Neural crest cell (in vitro differentiated cells): ENCODE measurements around the gene MEP1B. TPM values are rescaled to one million over a fixed set of nuclear protein-coding genes. Genes with fewer than 3 reads are reported as not detected.
"Not testable (repeated sequence)": the region's sequence is repeated elsewhere in the genome, so short reads cannot be mapped to it uniquely, and the experiment has no call there.

ENCODE experiments used
- DNase-seq: peaks from one replicate; pipeline ENCODE4 v3.0.0; 2021; ENCODE audit warnings: low read depth, mixed read lengths, low spot score
- H3K27ac Mint-ChIP-seq: one replicate; pipeline ENCODE4 v1.8.0; 2021; ENCODE audit warnings: mild to moderate bottlenecking, mixed read lengths; ENCODE audit not compliant: unreplicated experiment
- H3K27me3 Mint-ChIP-seq: 2 replicates; pipeline ENCODE4 v1.8.0; 2021; ENCODE audit warnings: low read depth, mild to moderate bottlenecking, mixed read lengths
- H3K36me3 Mint-ChIP-seq: 2 replicates; pipeline ENCODE4 v1.8.0; 2021; ENCODE audit warnings: low read depth, mild to moderate bottlenecking, mixed read lengths
- H3K4me1 Mint-ChIP-seq: 2 replicates; pipeline ENCODE4 v1.8.0; 2021; ENCODE audit warnings: mixed read lengths
- H3K4me3 Mint-ChIP-seq: one replicate; pipeline ENCODE4 v1.8.0; 2021; ENCODE audit warnings: mild to moderate bottlenecking, mixed read lengths
- H3K9me3 Mint-ChIP-seq: 2 replicates; pipeline ENCODE4 v1.8.0; 2021; ENCODE audit warnings: mixed read lengths
- CTCF ChIP-seq: fragments of 200-600 bp; sonication (generic); conservative IDR thresholded peaks from 2 replicates; pipeline ENCODE4 v1.5.0; 2021; ENCODE audit warnings: antibody characterized with exemption, mild to moderate bottlenecking
- total RNA-seq: library from RNA; stranded (reverse); gene quantifications from 2 replicates; pipeline ENCODE4 v1.2.1, GENCODE V29; 2021

MEP1B gene
- total RNA-seq, 1 donor from 2014 or later, result not detected

DNA sequence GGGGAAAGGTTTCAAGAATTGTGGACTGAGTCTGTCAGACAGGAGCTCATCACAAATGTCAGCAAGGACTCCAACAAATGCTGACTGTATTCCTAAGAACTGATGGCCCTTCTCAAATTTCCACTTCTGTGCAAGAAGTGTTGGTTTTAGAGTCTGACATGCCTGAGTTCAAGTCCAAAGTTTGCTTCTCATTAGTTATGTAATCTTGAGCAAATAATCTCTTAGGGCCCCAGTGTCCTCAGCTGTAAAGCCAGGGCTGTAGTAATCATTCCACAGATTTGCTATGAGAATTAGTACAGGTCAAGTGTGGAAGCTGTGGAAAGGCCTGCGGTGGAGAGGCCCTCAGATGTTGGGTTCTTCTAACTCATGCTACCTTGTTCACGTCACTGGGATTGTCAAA, 23.9 kb downstream of the MEP1B start:
- no peak overlapping the region for H3K27ac Mint-ChIP-seq
- TF ChIP-seq CTCF, result no peak
- H3K9me3 Mint-ChIP-seq, result no peaks in the 10 kb centered on the region
- DNase-seq, result no peak
- H3K27me3 Mint-ChIP-seq, result no peaks in the 10 kb centered on the region
- H3K4me1 Mint-ChIP-seq, result no peaks in the 10 kb centered on the region
- no peaks in the 10 kb centered on the region for H3K36me3 Mint-ChIP-seq
- no peak overlapping the region for H3K4me3 Mint-ChIP-seq

GRCh38 chr18:32216390-32216789, 26.6 kb downstream of the MEP1B start:
- TF ChIP-seq CTCF, result no peak
- no peak overlapping the region for H3K4me3 Mint-ChIP-seq
- DNase-seq, result no peak
- H3K27ac Mint-ChIP-seq, result no peak overlapping the region
- H3K9me3 Mint-ChIP-seq, result no peaks in the 10 kb centered on the region
- no peaks in the 10 kb centered on the region for H3K27me3 Mint-ChIP-seq
- no peaks in the 10 kb centered on the region for H3K36me3 Mint-ChIP-seq
- no peaks in the 10 kb centered on the region for H3K4me1 Mint-ChIP-seq

DNA sequence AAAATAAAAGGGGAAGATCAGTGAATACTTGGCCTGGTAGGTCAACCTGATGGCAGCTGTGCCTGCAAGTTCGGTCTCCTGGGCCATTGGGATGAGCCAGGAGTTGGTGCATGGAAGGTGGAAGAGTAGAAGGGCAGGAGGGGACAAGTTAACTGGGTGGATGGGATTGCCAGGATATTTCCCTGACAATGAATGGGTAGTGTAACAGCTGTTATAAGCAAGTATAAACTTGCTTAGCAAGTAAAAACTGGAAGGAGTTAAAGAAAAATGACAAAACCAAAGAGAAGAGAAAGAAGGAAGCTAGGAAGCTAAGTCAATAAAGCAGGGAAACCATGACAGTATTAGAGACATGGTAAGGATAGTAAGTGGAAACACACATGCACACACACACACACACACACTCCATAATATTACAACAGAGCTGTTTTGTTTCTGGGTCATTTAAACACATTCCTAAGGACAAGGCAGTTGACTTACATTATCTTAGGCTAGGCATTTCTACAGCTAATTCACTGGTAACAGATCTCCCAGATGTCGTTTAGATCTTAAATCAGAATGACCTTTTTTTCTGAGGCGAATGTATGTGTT, 29.7 kb downstream of the MEP1B start:
- H3K9me3 Mint-ChIP-seq, result peaks cover 2% of the 10 kb centered on the region
- no peaks in the 10 kb centered on the region for H3K36me3 Mint-ChIP-seq
- no peaks in the 10 kb centered on the region for H3K27me3 Mint-ChIP-seq
- no peaks in the 10 kb centered on the region for H3K4me1 Mint-ChIP-seq
- TF ChIP-seq CTCF, result no peak
- no peak overlapping the region for H3K4me3 Mint-ChIP-seq
- peak overlapping the region; percentile 60 for H3K27ac Mint-ChIP-seq
- DNase-seq, result no peak

GRCh38 chr18:32233348-32233747, 43.5 kb downstream of the MEP1B start:
- not testable (repeated sequence) for H3K4me3 Mint-ChIP-seq

GRCh38 chr18:32237049-32237448, 47.2 kb downstream of the MEP1B start:
- H3K4me3 Mint-ChIP-seq, result no peak overlapping the region
- peaks cover 3% of the 10 kb centered on the region for H3K36me3 Mint-ChIP-seq
- TF ChIP-seq CTCF, result no peak
- H3K27ac Mint-ChIP-seq, result no peak overlapping the region
- H3K4me1 Mint-ChIP-seq, result no peaks in the 10 kb centered on the region
- H3K27me3 Mint-ChIP-seq, result no peaks in the 10 kb centered on the region
- DNase-seq, result no peak
- peaks cover 3% of the 10 kb centered on the region for H3K9me3 Mint-ChIP-seq

More at GRCh38 chr18:32233348-32233747, 43.5 kb downstream of the MEP1B start:
- not testable (repeated sequence) for H3K4me1 Mint-ChIP-seq, H3K36me3 Mint-ChIP-seq, H3K27me3 Mint-ChIP-seq, DNase-seq, H3K9me3 Mint-ChIP-seq, H3K27ac Mint-ChIP-seq

- H3K27me3 Mint-ChIP-seq, result no peaks in the 10 kb centered on the region
- no peak for DNase-seq
- no peak overlapping the region for H3K4me3 Mint-ChIP-seq
- TF ChIP-seq CTCF, result no peak
- peaks cover 2% of the 10 kb centered on the region for H3K36me3 Mint-ChIP-seq
- peaks cover 2% of the 10 kb centered on the region for H3K9me3 Mint-ChIP-seq
- H3K4me1 Mint-ChIP-seq, result no peaks in the 10 kb centered on the region
- no peak overlapping the region for H3K27ac Mint-ChIP-seq
Observed at GRCh38 chr18:32238635-32239268, 48.9 kb downstream of the MEP1B start.
